KMS-11 (cell line): ENCODE data around the gene MMP11.

Source experiments
- H2AFZ ChIP-seq: fragments of 200-600 bp; sonication (generic); 2 replicates; pipeline ENCODE4 v1.6.1; 2016; ENCODE audit warnings: antibody characterized with exemption, mixed run types, low read depth
- H3K27ac ChIP-seq: fragments of 200-600 bp; sonication (generic); 2 replicates; pipeline ENCODE4 v1.6.1; 2016; ENCODE audit warnings: mild to moderate bottlenecking, mixed run types
- H3K27me3 ChIP-seq: fragments of 200-600 bp; sonication (generic); 2 replicates; pipeline ENCODE4 v1.6.1; 2017; ENCODE audit warnings: mild to moderate bottlenecking, low read depth, mixed run types, moderate library complexity; ENCODE audit not compliant: insufficient read depth
- H3K36me3 ChIP-seq: fragments of 200-600 bp; sonication (generic); 2 replicates; pipeline ENCODE4 v1.6.1; 2017; ENCODE audit warnings: mild to moderate bottlenecking, mixed run types; ENCODE audit not compliant: insufficient read depth
- H3K4me1 ChIP-seq: fragments of 200-600 bp; sonication (generic); 2 replicates; pipeline ENCODE4 v1.6.1; 2016; ENCODE audit warnings: mild to moderate bottlenecking, low read depth, mixed run types; ENCODE audit not compliant: poor library complexity, severe bottlenecking
- H3K4me2 ChIP-seq: fragments of 200-600 bp; sonication (generic); 2 replicates; pipeline ENCODE4 v1.7.0; 2016; ENCODE audit warnings: mild to moderate bottlenecking, mixed run types
- H3K4me3 ChIP-seq: fragments of 200-600 bp; sonication (generic); IDR thresholded peaks from 2 replicates; pipeline ENCODE4 v1.6.1; 2017; ENCODE audit warnings: low read depth, low read length, mixed read lengths; ENCODE audit not compliant: insufficient read depth
- H3K79me2 ChIP-seq: fragments of 200-600 bp; sonication (generic); 2 replicates; pipeline ENCODE4 v1.6.1; 2016; ENCODE audit warnings: low read depth, mixed run types; ENCODE audit not compliant: insufficient read depth
- H3K9ac ChIP-seq: fragments of 200-600 bp; sonication (generic); 2 replicates; pipeline ENCODE4 v1.6.1; 2016; ENCODE audit warnings: mild to moderate bottlenecking, mixed run types
- H4K20me1 ChIP-seq: fragments of 200-600 bp; sonication (generic); 2 replicates; pipeline ENCODE4 v1.6.1; 2016; ENCODE audit warnings: mild to moderate bottlenecking, mixed run types; ENCODE audit not compliant: insufficient read depth
- TF ChIP-seq, protein P1 (sequence below): fragments of 200-600 bp; sonication (generic); conservative IDR thresholded peaks from 2 replicates; pipeline ENCODE4 v1.6.1; 2017; ENCODE audit warnings: low read depth, mild to moderate bottlenecking, antibody characterized with exemption, low read length, moderate library complexity, mixed read lengths

MMP11 gene

DNA sequence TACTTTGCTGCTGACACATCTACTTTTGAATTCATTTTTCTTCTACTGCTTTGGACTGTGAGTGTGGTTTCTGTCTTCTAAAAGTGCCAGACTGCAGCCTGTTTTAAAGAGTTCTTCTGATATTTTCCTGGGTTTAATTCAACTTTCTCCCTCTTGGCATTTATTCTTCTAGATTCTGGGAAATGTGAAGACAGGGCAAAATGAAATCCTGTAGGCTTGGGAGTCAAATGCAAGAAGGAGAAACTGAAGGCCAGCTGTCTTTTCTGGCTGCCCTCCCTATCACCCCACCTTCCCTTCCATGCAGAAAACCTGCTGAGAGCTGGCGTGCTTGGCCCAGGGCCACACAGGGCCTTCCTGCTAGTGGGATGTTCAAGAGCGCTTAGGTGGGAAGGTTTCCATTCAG is 29.3 kb upstream of the MMP11 start:
- Histone ChIP-seq H2AFZ (no peak overlapping the region), H3K36me3 (no peaks in the 10 kb centered on the region), H3K79me2 (no peaks in the 10 kb centered on the region), H3K9ac (no peak overlapping the region), H3K27me3 (no peaks in the 10 kb centered on the region), H3K4me1 (peaks cover 7% of the 10 kb centered on the region), H4K20me1 (no peaks in the 10 kb centered on the region), H3K4me2 (no peak overlapping the region), H3K4me3 (no peak overlapping the region), H3K27ac (no peak overlapping the region)
- TF ChIP-seq, protein P1, sequence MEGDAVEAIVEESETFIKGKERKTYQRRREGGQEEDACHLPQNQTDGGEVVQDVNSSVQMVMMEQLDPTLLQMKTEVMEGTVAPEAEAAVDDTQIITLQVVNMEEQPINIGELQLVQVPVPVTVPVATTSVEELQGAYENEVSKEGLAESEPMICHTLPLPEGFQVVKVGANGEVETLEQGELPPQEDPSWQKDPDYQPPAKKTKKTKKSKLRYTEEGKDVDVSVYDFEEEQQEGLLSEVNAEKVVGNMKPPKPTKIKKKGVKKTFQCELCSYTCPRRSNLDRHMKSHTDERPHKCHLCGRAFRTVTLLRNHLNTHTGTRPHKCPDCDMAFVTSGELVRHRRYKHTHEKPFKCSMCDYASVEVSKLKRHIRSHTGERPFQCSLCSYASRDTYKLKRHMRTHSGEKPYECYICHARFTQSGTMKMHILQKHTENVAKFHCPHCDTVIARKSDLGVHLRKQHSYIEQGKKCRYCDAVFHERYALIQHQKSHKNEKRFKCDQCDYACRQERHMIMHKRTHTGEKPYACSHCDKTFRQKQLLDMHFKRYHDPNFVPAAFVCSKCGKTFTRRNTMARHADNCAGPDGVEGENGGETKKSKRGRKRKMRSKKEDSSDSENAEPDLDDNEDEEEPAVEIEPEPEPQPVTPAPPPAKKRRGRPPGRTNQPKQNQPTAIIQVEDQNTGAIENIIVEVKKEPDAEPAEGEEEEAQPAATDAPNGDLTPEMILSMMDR = no peak

DNA sequence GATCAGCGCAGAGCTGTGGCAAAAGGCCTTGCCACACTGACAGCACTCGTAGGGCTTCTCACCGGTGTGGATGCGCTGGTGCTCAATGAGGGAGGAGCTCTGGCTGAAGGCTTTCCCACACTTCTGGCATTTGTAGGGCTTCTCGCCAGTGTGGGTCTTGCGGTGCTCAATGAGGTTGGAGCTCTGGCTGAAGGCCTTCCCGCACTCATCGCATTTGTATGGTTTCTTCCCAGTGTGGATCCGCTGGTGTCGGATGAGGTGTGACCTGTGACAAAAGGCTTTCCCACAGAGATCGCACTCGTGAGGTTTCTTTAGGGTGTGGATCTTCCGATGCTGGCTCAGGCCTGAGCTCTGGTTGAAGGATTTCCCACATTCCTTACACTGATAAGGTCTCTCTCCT is 28.6 kb upstream of the MMP11 start:
- no peaks in the 10 kb centered on the region for H3K79me2 ChIP-seq
- no peak overlapping the region for H3K27ac ChIP-seq
- H4K20me1 ChIP-seq = no peaks in the 10 kb centered on the region
- H3K9ac ChIP-seq = no peak overlapping the region
- no peak overlapping the region for H3K4me2 ChIP-seq
- H3K27me3 ChIP-seq = no peaks in the 10 kb centered on the region
- TF ChIP-seq, protein P1 = no peak
- no peak overlapping the region for H3K4me3 ChIP-seq
- H3K36me3 ChIP-seq = no peaks in the 10 kb centered on the region
- H3K4me1 ChIP-seq = no peaks in the 10 kb centered on the region
- H2AFZ ChIP-seq = no peak overlapping the region

DNA sequence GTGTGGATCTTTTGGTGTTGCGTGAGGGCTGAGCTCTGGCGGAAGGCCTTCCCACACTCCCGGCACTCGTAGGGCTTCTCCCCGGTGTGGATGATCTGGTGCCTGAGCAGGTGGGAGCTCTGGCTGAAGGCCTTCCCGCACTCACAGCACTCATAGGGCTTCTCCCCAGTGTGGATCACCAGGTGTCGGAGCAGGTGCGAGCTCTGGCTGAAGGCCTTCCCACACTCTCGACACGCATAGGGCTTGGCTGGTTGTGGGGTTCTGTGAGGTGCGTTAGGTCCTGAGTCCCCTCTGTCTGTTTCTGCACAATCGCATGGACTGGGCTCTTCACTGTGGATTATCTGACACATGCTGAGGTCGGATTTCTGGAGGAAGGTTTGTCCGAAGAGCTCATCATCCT is 28.2 kb upstream of the MMP11 start:
- Histone ChIP-seq H3K27ac (no peak overlapping the region), H3K4me3 (no peak overlapping the region), H3K36me3 (no peaks in the 10 kb centered on the region), H3K27me3 (no peaks in the 10 kb centered on the region), H3K4me1 (no peaks in the 10 kb centered on the region), H4K20me1 (no peaks in the 10 kb centered on the region), H3K4me2 (no peak overlapping the region), H2AFZ (no peak overlapping the region), H3K9ac (no peak overlapping the region), H3K79me2 (no peaks in the 10 kb centered on the region)
- TF ChIP-seq, protein P1 = no peak

- H3K4me2 ChIP-seq = no peak overlapping the region
- H3K4me1 ChIP-seq = peaks cover 10% of the 10 kb centered on the region
- H3K4me3 ChIP-seq = no peak overlapping the region
- TF ChIP-seq, protein P1 = no peak
- no peak overlapping the region for H3K9ac ChIP-seq
- no peaks in the 10 kb centered on the region for H3K27me3 ChIP-seq
- no peak overlapping the region for H3K27ac ChIP-seq
- H4K20me1 ChIP-seq = no peaks in the 10 kb centered on the region
- H3K36me3 ChIP-seq = no peaks in the 10 kb centered on the region
- no peaks in the 10 kb centered on the region for H3K79me2 ChIP-seq
- H2AFZ ChIP-seq = no peak overlapping the region
Observed at GRCh38 chr22:23745791-23746190, 26.9 kb upstream of the MMP11 start.
